ENCODE results near the gene LIN7B. TPM values are rescaled to one million over a fixed set of nuclear protein-coding genes. Genes with fewer than 3 reads are reported as not detected.
"Not testable (repeated sequence)": the region's sequence is repeated elsewhere in the genome, so short reads cannot be mapped to it uniquely, and the experiment has no call there.

Gene LIN7B
- total RNA-seq, 1 experiment from 2014 or later = 4.2 TPM

DNA sequence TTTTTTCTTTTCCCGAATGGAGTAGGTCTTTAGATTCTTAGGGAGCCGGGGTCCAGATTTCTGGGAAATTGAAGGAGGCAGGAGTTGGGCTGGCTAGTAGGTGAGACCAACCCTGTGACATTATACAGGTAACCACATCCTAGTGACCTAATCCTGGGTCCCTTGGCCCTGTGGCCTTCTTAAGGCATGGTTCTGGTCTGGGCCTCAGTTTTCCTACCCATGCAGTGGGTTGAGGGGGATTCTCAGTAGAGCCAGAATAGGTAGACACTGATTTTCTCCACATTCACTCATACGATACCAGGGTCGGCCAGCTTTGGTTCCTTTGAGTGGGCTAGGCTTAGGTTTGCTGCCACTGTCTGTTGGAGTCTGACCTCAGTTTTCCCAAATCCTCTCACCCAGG, 12.4 kb downstream of the LIN7B start:
- Histone ChIP-seq H3K56ac (ENCODE audit: insufficient read length, low read depth, low read length) (no peak overlapping the region), H4K8ac (replicated peaks; ENCODE audit: insufficient read length, low read depth, low read length) (no peak overlapping the region), H3K4me2 (ENCODE audit: insufficient read depth, insufficient read length, low read length) (no peak overlapping the region), H3K23ac (ENCODE audit: insufficient read length, low read depth, low read length) (no peak overlapping the region), H3K79me2 (ENCODE audit: insufficient read depth, low read length) (no peaks in the 10 kb centered on the region), H2AFZ (ENCODE audit: low read length) (no peak overlapping the region), H3K14ac (ENCODE audit: insufficient read depth, low read length) (no peak overlapping the region), H2BK120ac (ENCODE audit: low read depth, low read length, poor library complexity, severe bottlenecking) (no peak overlapping the region), H2BK12ac (ENCODE audit: insufficient read length, low read depth, low read length) (no peak overlapping the region), H3K27ac (ENCODE audit: insufficient read length, low read depth, low read length) (no peak overlapping the region), H3K79me1 (ENCODE audit: insufficient read depth, low read depth, low read length, poor library complexity, severe bottlenecking) (no peaks in the 10 kb centered on the region), H2BK15ac (ENCODE audit: low read depth, low read length) (no peak overlapping the region), H3K23me2 (ENCODE audit: insufficient read length, low read depth, low read length, poor library complexity, severe bottlenecking) (peaks cover 8% of the 10 kb centered on the region), H3K18ac (ENCODE audit: insufficient read length, low read depth, low read length) (no peak overlapping the region), H4K5ac (ENCODE audit: insufficient read length, low read depth, low read length) (no peak overlapping the region), H3K4ac (ENCODE audit: low read depth, low read length) (no peak overlapping the region), H4K20me1 (ENCODE audit: control insufficient read depth, insufficient read depth, insufficient read length) (no peaks in the 10 kb centered on the region), H2AK5ac (ENCODE audit: insufficient read length, low read length) (no peak overlapping the region), H3T11ph (ENCODE audit: low read length) (no peak overlapping the region), H3K27me3 (ENCODE audit: insufficient read depth, low read length) (no peaks in the 10 kb centered on the region), H4K91ac (ENCODE audit: insufficient read length, low read depth, low read length) (no peak overlapping the region), H3K9me3 (ENCODE audit: control insufficient read depth, low read depth, low read length) (no peaks in the 10 kb centered on the region), H3K9ac (ENCODE audit: extremely low read depth, insufficient read length, low read length) (no peak overlapping the region), H2BK5ac (ENCODE audit: insufficient read length, low read length) (no peak overlapping the region), H3K4me1 (ENCODE audit: insufficient read depth, low read length) (peaks cover 4% of the 10 kb centered on the region; the same call in 1 of the 2 replicates), H2BK20ac (ENCODE audit: low read depth, low read length, poor library complexity, severe bottlenecking) (no peak overlapping the region)
- Mint-ChIP-seq H3K27me3 (ENCODE audit: low read depth) (peaks cover 19% of the 10 kb centered on the region), H3K36me3 (ENCODE audit: insufficient read depth in 1 of 3, low read depth in 3 of 3) (peaks cover 6 to 13% (median 7%) of the 10 kb centered on the region in 3 experiments; a peak in 5 of 7 replicates), H3K4me3 (no peak overlapping the region), H3K27ac (no peak overlapping the region), H3K9me3 (no peaks in the 10 kb centered on the region), H3K4me1 (peaks cover 18 to 29% of the 10 kb centered on the region in 2 experiments)
- DNase-seq = no peak
- no CpG with 5 or more reads among the region's 4 CpGs for WGBS (ENCODE audit: extremely low coverage, insufficient read length, low lambda C conversion rate)
- TF ChIP-seq CTCF (conservative IDR thresholded peaks at IDR 0.05) = no peak

DNA sequence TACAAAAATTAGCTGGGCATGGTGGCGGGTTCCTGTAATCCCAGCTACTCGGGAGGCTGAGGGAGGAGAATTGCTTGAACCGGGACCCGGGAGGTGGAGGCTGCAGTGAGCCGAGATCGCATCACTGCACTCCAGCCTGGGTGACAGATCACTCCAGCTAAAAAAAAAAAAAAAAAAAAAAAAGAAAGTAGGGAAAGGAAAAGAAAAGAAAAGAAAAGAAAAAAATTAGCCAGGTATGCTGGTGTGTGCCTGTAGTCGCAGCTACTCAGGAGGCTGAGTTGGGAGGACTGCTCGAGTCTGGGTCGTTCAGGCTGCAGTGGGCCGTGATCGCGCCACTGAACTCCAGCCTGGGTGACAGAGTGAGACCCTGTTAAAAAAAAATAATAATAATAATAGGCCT, 13.1 kb downstream of the LIN7B start:
- not testable (repeated sequence) for DNase-seq; H2BK15ac ChIP-seq (ENCODE audit: low read depth, low read length); H2BK5ac ChIP-seq (ENCODE audit: insufficient read length, low read length); H3K79me1 ChIP-seq (ENCODE audit: insufficient read depth, low read depth, low read length, poor library complexity, severe bottlenecking); H3K79me2 ChIP-seq (ENCODE audit: insufficient read depth, low read length); H3K4me1 ChIP-seq (ENCODE audit: insufficient read depth, low read length); H3K9me3 ChIP-seq (ENCODE audit: control insufficient read depth, low read depth, low read length); H3K14ac ChIP-seq (ENCODE audit: insufficient read depth, low read length); H3K23ac ChIP-seq (ENCODE audit: insufficient read length, low read depth, low read length); H4K20me1 ChIP-seq (ENCODE audit: control insufficient read depth, insufficient read depth, insufficient read length); H2AK5ac ChIP-seq (ENCODE audit: insufficient read length, low read length); H3K9ac ChIP-seq (ENCODE audit: extremely low read depth, insufficient read length, low read length); H4K5ac ChIP-seq (ENCODE audit: insufficient read length, low read depth, low read length); H3T11ph ChIP-seq (ENCODE audit: low read length); H4K8ac ChIP-seq (replicated peaks; ENCODE audit: insufficient read length, low read depth, low read length); H3K4ac ChIP-seq (ENCODE audit: low read depth, low read length); H3K18ac ChIP-seq (ENCODE audit: insufficient read length, low read depth, low read length); H3K27ac ChIP-seq (ENCODE audit: insufficient read length, low read depth, low read length); H2BK120ac ChIP-seq (ENCODE audit: low read depth, low read length, poor library complexity, severe bottlenecking); H3K23me2 ChIP-seq (ENCODE audit: insufficient read length, low read depth, low read length, poor library complexity, severe bottlenecking); H3K27me3 ChIP-seq (ENCODE audit: insufficient read depth, low read length); H2BK20ac ChIP-seq (ENCODE audit: low read depth, low read length, poor library complexity, severe bottlenecking); H3K9me3 Mint-ChIP-seq; H3K56ac ChIP-seq (ENCODE audit: insufficient read length, low read depth, low read length); H2BK12ac ChIP-seq (ENCODE audit: insufficient read length, low read depth, low read length); H4K91ac ChIP-seq (ENCODE audit: insufficient read length, low read depth, low read length); H3K27ac Mint-ChIP-seq; H2AFZ ChIP-seq (ENCODE audit: low read length)
- Mint-ChIP-seq H3K27me3 (ENCODE audit: low read depth) (peaks cover 14% of the 10 kb centered on the region), H3K4me1 (peaks cover 18 to 29% of the 10 kb centered on the region in 2 experiments), H3K36me3 (ENCODE audit: insufficient read depth in 1 of 3, low read depth in 3 of 3) (peaks cover 6 to 13% (median 7%) of the 10 kb centered on the region in 3 experiments; a peak in 5 of 7 replicates), H3K4me3 (peak overlapping the region in 1 of 2 experiments; percentile 92; a peak in 2 of 5 replicates)
- H3K4me2 ChIP-seq (ENCODE audit: insufficient read depth, insufficient read length, low read length) = peak overlapping the region; percentile 67
- no CpG with 5 or more reads among the region's 12 CpGs for WGBS (ENCODE audit: extremely low coverage, insufficient read length, low lambda C conversion rate)

All from H9 (cell line).